Prostate gland (tissue), 2 donors: ENCODE data around the gene DENND5A.

Experiments used
- CTCF ChIP-seq, 4 experiments: fragments of 200-600 bp in 2 of 4; fragments of 450-650 bp in 2 of 4; sonication (generic) in 2 of 4; IDR thresholded peaks; 1 replicate in 3 of 4; 2 replicates in 1 of 4; pipeline ENCODE4 v1.5.1; 2016 to 2019; ENCODE audit warnings: antibody characterized with exemption in 4 of 4, mild to moderate bottlenecking in 2 of 4, moderate library complexity in 2 of 4
- POLR2A ChIP-seq: fragments of 450-650 bp; IDR thresholded peaks from one replicate; pipeline ENCODE4 v1.6.1; 2016; ENCODE audit warnings: antibody characterized with exemption, mild to moderate bottlenecking

DNA sequence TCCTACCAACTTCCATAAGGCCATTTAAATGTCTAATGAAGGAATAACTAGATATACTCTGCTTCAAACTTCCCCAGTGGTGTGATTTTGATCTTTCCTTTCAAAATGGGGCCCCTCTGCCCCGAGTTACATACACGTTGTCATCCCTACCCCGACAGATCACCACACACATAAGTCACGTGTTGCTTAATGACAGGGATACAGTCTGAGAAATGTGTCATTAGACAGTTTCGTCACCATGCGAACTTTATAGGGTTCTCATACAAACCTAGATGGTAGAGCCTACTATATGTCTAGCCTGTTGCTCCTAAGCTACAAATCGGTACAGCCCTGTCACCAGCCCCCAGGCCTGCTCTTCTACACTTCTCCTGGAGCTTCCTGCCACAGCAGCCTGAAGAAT, 124.0 kb downstream of the DENND5A start:
- TF ChIP-seq CTCF (IDR thresholded peaks at IDR 0.05) (no peak), POLR2A (no peak)
